Mucosa of rectum (tissue), 2 donors: ENCODE results near the gene ZFHX2.
A peak's percentile ranks its signal among the peaks of the same experiment; 100 is the strongest.

Experiments
- H3K27ac ChIP-seq, 2 donors: one replicate each; pipeline ENCODE4 v1.7.0; 2013; ENCODE audit warnings: inconsistent platforms in 2 of 2, low read depth in 2 of 2, low read length in 2 of 2
- H3K27me3 ChIP-seq, 2 donors: one replicate each; pipeline ENCODE4 v1.7.0; 2013; ENCODE audit warnings: low read length in 2 of 2; ENCODE audit not compliant: control insufficient read depth in 2 of 2, insufficient read depth in 2 of 2
- H3K36me3 ChIP-seq, 2 donors: one replicate each; pipeline ENCODE4 v1.7.0; 2013; ENCODE audit warnings: low read length in 2 of 2; ENCODE audit not compliant: control insufficient read depth in 2 of 2, insufficient read depth in 2 of 2
- H3K4me1 ChIP-seq, 2 donors: one replicate each; pipeline ENCODE4 v1.7.0; 2013; ENCODE audit warnings: low read length in 2 of 2, mild to moderate bottlenecking in 1 of 2; ENCODE audit not compliant: control insufficient read depth in 2 of 2, insufficient read depth in 2 of 2
- H3K4me3 ChIP-seq, 2 donors: one replicate each; pipeline ENCODE4 v1.7.0; 2013; ENCODE audit warnings: low read length in 2 of 2
- H3K9ac ChIP-seq, 2 donors: one replicate each; pipeline ENCODE4 v1.7.0; 2013; ENCODE audit warnings: low read length in 2 of 2, low read depth in 1 of 2, mild to moderate bottlenecking in 1 of 2
- H3K9me3 ChIP-seq, 2 donors: one replicate each; pipeline ENCODE4 v1.7.0; 2013; ENCODE audit warnings: low read length in 2 of 2; ENCODE audit not compliant: control insufficient read depth in 2 of 2
- donor health status: healthy.
- donor health status: Normal muscosa, but diverticular disease.

Gene ZFHX2

GRCh38 chr14:23517650-23518326, 33.8 kb downstream of the ZFHX2 start:
- no peak overlapping the region for H3K27ac ChIP-seq
- no peak overlapping the region for H3K4me3 ChIP-seq
- no peaks in the 10 kb centered on the region for H3K4me1 ChIP-seq
- no peaks in the 10 kb centered on the region for H3K9me3 ChIP-seq
- no peak overlapping the region for H3K9ac ChIP-seq
- H3K27me3 ChIP-seq = no peaks in the 10 kb centered on the region
- H3K36me3 ChIP-seq = no peaks in the 10 kb centered on the region

- Histone ChIP-seq H3K9me3 (no peaks in the 10 kb centered on the region), H3K36me3 (no peaks in the 10 kb centered on the region), H3K4me3 (no peak overlapping the region), H3K27me3 (no peaks in the 10 kb centered on the region), H3K9ac (no peak overlapping the region), H3K27ac (no peak overlapping the region), H3K4me1 (no peaks in the 10 kb centered on the region)
Observed at GRCh38 chr14:23514644-23514957, 37.0 kb downstream of the ZFHX2 start.

DNA sequence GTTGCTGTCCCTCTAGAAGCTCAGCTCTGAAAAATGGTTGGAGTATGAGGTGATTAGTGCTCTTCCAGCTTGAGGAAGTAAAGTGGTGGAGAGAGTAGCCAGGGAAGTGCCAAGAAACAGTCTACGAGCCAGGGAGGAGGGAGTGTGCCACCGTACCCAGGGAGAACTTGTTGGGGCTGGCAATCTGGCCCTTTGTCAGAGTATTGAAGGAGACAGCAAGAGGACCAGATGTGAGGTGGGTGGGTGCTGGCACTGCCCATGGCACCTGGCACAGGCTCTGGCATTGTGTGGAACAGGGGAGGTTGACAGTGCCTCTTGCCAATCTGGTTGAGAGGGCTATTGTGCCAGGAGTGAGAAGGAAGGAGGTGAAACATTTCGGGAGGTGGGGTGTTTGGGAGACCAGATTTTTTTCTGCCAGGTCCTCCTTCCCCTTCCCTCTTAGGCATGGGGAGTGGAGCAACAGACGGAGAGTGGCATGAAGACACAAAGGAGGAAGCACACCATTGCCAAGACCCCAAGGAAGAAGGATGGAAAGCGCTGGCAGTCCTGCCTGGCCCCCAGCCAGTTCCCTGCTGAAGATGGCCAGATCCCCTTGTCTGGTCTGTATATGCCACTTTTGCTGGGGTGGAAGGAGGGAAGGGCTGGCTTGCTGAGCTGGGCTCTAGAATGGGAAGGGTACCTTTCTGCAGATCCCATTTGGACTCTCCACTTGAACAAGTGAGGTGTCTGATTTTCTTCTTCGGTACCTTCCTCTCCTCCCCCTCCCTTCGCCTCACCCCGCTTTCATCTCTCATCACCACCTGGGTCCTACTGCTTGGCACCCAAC, 37.5 kb downstream of the ZFHX2 start:
- no peaks in the 10 kb centered on the region for H3K9me3 ChIP-seq
- no peaks in the 10 kb centered on the region for H3K27me3 ChIP-seq
- H3K4me1 ChIP-seq = no peaks in the 10 kb centered on the region
- H3K4me3 ChIP-seq = no peak overlapping the region
- H3K36me3 ChIP-seq = no peaks in the 10 kb centered on the region
- no peak overlapping the region for H3K27ac ChIP-seq
- no peak overlapping the region for H3K9ac ChIP-seq

- no peaks in the 10 kb centered on the region for H3K4me1 ChIP-seq
- no peaks in the 10 kb centered on the region for H3K27me3 ChIP-seq
- no peaks in the 10 kb centered on the region for H3K36me3 ChIP-seq
- no peak overlapping the region for H3K9ac ChIP-seq
- no peak overlapping the region for H3K4me3 ChIP-seq
- H3K27ac ChIP-seq = no peak overlapping the region
- H3K9me3 ChIP-seq = no peaks in the 10 kb centered on the region
Observed at GRCh38 chr14:23513005-23513817, 38.4 kb downstream of the ZFHX2 start.

GRCh38 chr14:23512156-23512555, 39.4 kb downstream of the ZFHX2 start:
- Histone ChIP-seq H3K36me3 (no peaks in the 10 kb centered on the region), H3K4me3 (peak overlapping the region in 1 of 2 donors; percentile 39), H3K9ac (no peak overlapping the region), H3K9me3 (no peaks in the 10 kb centered on the region), H3K27me3 (no peaks in the 10 kb centered on the region), H3K4me1 (no peaks in the 10 kb centered on the region), H3K27ac (no peak overlapping the region)

- Histone ChIP-seq H3K27me3 (no peaks in the 10 kb centered on the region), H3K4me1 (no peaks in the 10 kb centered on the region), H3K9me3 (no peaks in the 10 kb centered on the region), H3K36me3 (peaks cover 0 to 5% of the 10 kb centered on the region in 2 donors), H3K4me3 (no peak overlapping the region), H3K27ac (no peak overlapping the region), H3K9ac (no peak overlapping the region)
Observed at GRCh38 chr14:23494223-23494622, 57.3 kb downstream of the ZFHX2 start.

DNA sequence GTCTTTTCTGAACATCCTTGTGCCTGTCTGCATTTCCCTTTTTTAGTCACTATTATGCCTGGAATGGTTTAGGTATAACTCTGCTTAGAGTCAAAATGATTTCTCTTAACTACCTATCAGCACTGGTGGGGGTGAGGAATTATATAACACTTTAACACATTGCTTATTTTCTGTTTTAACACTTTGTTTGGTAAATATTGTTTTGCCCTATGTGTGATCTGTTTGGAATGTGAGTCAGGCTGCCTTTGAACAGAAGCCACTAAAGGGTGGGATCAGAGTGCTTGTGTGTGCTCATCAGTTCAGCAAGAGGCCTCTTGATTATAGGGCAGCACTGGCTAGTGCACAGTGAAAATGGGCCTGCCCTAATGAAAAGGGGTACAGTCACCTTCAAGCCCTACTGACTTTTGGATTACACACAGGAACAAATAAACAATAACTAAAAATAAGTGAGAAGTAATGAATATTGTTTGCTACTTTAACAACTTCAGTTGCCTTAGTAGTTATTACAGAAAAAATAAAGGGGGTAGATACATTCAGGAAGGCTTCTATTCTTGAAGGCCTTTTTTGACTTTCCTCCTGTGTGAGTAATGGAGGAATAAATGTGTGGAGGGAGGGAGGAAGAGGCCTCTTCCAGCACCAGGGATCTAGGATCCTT, 58.8 kb downstream of the ZFHX2 start:
- Histone ChIP-seq H3K9me3 (no peaks in the 10 kb centered on the region), H3K4me1 (no peaks in the 10 kb centered on the region), H3K36me3 (peaks cover 0 to 10% of the 10 kb centered on the region in 2 donors), H3K27me3 (no peaks in the 10 kb centered on the region), H3K4me3 (no peak overlapping the region), H3K27ac (no peak overlapping the region), H3K9ac (no peak overlapping the region)

- no peak overlapping the region for H3K27ac ChIP-seq
- H3K9me3 ChIP-seq = no peaks in the 10 kb centered on the region
- no peak overlapping the region for H3K9ac ChIP-seq
- peaks cover 0 to 18% of the 10 kb centered on the region in 2 donors for H3K36me3 ChIP-seq
- H3K4me1 ChIP-seq = no peaks in the 10 kb centered on the region
- no peak overlapping the region for H3K4me3 ChIP-seq
- H3K27me3 ChIP-seq = no peaks in the 10 kb centered on the region
Observed at GRCh38 chr14:23487216-23487615, 64.3 kb downstream of the ZFHX2 start.

DNA sequence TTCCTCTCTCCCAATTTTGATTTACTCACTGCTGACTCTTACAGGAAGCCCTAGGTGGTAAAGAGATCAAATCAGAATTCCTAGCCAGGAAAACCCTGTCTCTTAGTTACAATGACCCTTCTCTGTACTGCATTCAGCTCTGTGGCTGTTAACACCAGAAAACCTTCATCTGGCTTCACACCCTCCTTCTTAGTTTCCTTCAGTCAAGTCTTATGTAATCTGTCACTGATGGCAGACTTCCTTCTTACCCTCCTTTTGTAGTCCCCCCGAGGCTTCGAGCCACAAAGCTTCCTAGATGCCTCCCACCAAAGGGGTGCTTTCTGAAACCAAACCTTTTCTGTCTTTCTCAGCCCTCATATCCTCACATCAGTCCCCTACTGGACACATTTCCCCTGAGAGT, 65.5 kb downstream of the ZFHX2 start:
- Histone ChIP-seq H3K27ac (no peak overlapping the region), H3K27me3 (no peaks in the 10 kb centered on the region), H3K9ac (no peak overlapping the region), H3K4me3 (no peak overlapping the region), H3K36me3 (peaks cover 0 to 18% of the 10 kb centered on the region in 2 donors), H3K4me1 (no peaks in the 10 kb centered on the region), H3K9me3 (no peaks in the 10 kb centered on the region)
